WTC11 (cell line): ENCODE results near the gene ST6GALNAC1. TPM values are rescaled to one million over a fixed set of nuclear protein-coding genes. Genes with fewer than 3 reads are reported as not detected.
"Not testable (repeated sequence)": the region's sequence is repeated elsewhere in the genome, so short reads cannot be mapped to it uniquely, and the experiment has no call there.

Source experiments
- ATAC-seq: fragments of 200-7000 bp; cut with Tn5 transposase; 2 replicates; pipeline ENCODE4 v1.10.0; 2021; ENCODE audit warnings: mild to moderate bottlenecking, moderate library complexity
- CTCF ChIA-PET: fragments of 300-600 bp; sonication (Branson Sonifier 250); formaldehyde crosslinking; loops from one replicate; lab custom pipeline; 2021; ENCODE audit warnings: antibody characterized with exemption; lab: Charles Lee
- POLR2A ChIA-PET: fragments of 350-600 bp; sonication (Branson Sonifier 250); formaldehyde crosslinking; loops from one replicate; lab custom pipeline; 2021; ENCODE audit warnings: antibody characterized with exemption; lab: Charles Lee
- DNase-seq: peaks from one replicate; pipeline ENCODE4 v3.0.0; 2021; ENCODE audit warnings: low spot score
- H3K27ac Mint-ChIP-seq: 2 replicates; pipeline ENCODE4 v1.8.0; 2021; ENCODE audit warnings: mixed read lengths
- H3K27me3 Mint-ChIP-seq: 2 replicates; pipeline ENCODE4 v1.8.0; 2021; ENCODE audit warnings: low read depth, mild to moderate bottlenecking, moderate library complexity, mixed read lengths
- H3K36me3 Mint-ChIP-seq: 2 replicates; pipeline ENCODE4 v1.8.0; 2021; ENCODE audit warnings: mixed read lengths
- H3K4me1 Mint-ChIP-seq: 2 replicates; pipeline ENCODE4 v1.8.0; 2022; ENCODE audit warnings: mixed read lengths
- H3K4me3 Mint-ChIP-seq: 2 replicates; pipeline ENCODE4 v1.8.0; 2021; ENCODE audit warnings: mild to moderate bottlenecking, moderate library complexity, mixed read lengths
- H3K9me3 Mint-ChIP-seq: 2 replicates; pipeline ENCODE4 v1.8.0; 2021; ENCODE audit warnings: mixed read lengths
- ELF4 ChIP-seq: sonication (generic); formaldehyde crosslinking; IDR thresholded peaks from 2 replicates; pipeline ENCODE4 v1.8.1; 2022; ENCODE audit warnings: low read depth, mild to moderate bottlenecking, moderate library complexity, missing genetic modification reagents
- ETV6 ChIP-seq: sonication (generic); formaldehyde crosslinking; IDR thresholded peaks from 2 replicates; pipeline ENCODE4 v1.8.1; 2022; ENCODE audit warnings: mild to moderate bottlenecking, missing genetic modification reagents
- RELA ChIP-seq: sonication (generic); formaldehyde crosslinking; IDR thresholded peaks from 2 replicates; pipeline ENCODE4 v1.8.1; 2022; ENCODE audit warnings: missing genetic modification reagents, mild to moderate bottlenecking, borderline replicate concordance
- SOX15 ChIP-seq: fragments of 250-450 bp; sonication (Bioruptor Pico); IDR thresholded peaks from 2 replicates; pipeline ENCODE4 v1.9.0; 2021; ENCODE audit warnings: mild to moderate bottlenecking
- total RNA-seq: library from RNA; stranded (reverse); gene quantifications from 3 replicates; pipeline ENCODE4 v1.2.3, GENCODE V29; 2021
- TF ChIP-seq, protein P1 (sequence below): sonication (generic); formaldehyde crosslinking; conservative IDR thresholded peaks from 2 replicates; pipeline ENCODE4 v1.8.1; 2023; ENCODE audit warnings: mild to moderate bottlenecking, low read depth, missing genetic modification reagents, moderate library complexity
- TF ChIP-seq, protein P2 (sequence below): sonication (generic); formaldehyde crosslinking; IDR thresholded peaks from 2 replicates; pipeline ENCODE4 v1.8.1; 2023; ENCODE audit warnings: mild to moderate bottlenecking, missing genetic modification reagents
- TF ChIP-seq, protein P3 (sequence below): sonication (generic); formaldehyde crosslinking; IDR thresholded peaks from 2 replicates; pipeline ENCODE4 v1.8.0; 2022; ENCODE audit warnings: mild to moderate bottlenecking, missing genetic modification reagents
- TF ChIP-seq, protein P4 (sequence below): sonication (generic); formaldehyde crosslinking; IDR thresholded peaks from 2 replicates; pipeline ENCODE4 v1.8.1; 2022; ENCODE audit warnings: low read depth, missing genetic modification reagents, borderline replicate concordance
- TF ChIP-seq, protein P5 (sequence below): sonication (generic); formaldehyde crosslinking; IDR thresholded peaks from 2 replicates; pipeline ENCODE4 v1.8.0; 2022; ENCODE audit warnings: missing genetic modification reagents
- TF ChIP-seq, protein P6 (sequence below): sonication (generic); formaldehyde crosslinking; IDR thresholded peaks from 2 replicates; pipeline ENCODE4 v1.8.0; 2023; ENCODE audit warnings: missing genetic modification reagents
- TF ChIP-seq, protein P7 (sequence below): sonication (generic); formaldehyde crosslinking; IDR thresholded peaks from 2 replicates; pipeline ENCODE4 v1.8.1; 2022; ENCODE audit warnings: missing genetic modification reagents, borderline replicate concordance
- TF ChIP-seq, protein P8 (sequence below): fragments of 250-450 bp; sonication (Bioruptor Pico); conservative IDR thresholded peaks from 2 replicates; pipeline ENCODE4 v1.9.0; 2021; ENCODE audit warnings: mild to moderate bottlenecking

Gene ST6GALNAC1
- total RNA-seq, 1 experiment from 2014 or later: 0.13 TPM

DNA sequence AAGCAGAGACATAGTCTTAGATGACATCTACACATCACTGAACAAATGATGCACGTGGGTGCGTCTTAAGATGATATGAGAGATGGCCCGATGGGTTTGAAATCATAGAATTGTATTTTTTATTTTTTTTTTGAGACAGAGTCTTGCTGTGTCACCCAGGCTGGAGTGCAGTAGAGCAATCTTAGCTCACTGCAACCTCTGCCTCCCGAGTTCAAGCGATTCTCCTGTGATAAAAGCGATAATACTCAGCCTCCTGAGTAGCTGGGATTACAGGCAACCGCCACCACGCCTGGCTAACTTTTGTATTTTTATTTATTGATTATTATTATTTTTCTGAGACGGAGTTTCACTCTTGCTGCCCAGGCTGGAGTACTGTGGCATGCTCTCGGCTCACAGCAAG is 5.3 kb downstream of the ST6GALNAC1 start (continued):
- TF ChIP-seq, protein P1, sequence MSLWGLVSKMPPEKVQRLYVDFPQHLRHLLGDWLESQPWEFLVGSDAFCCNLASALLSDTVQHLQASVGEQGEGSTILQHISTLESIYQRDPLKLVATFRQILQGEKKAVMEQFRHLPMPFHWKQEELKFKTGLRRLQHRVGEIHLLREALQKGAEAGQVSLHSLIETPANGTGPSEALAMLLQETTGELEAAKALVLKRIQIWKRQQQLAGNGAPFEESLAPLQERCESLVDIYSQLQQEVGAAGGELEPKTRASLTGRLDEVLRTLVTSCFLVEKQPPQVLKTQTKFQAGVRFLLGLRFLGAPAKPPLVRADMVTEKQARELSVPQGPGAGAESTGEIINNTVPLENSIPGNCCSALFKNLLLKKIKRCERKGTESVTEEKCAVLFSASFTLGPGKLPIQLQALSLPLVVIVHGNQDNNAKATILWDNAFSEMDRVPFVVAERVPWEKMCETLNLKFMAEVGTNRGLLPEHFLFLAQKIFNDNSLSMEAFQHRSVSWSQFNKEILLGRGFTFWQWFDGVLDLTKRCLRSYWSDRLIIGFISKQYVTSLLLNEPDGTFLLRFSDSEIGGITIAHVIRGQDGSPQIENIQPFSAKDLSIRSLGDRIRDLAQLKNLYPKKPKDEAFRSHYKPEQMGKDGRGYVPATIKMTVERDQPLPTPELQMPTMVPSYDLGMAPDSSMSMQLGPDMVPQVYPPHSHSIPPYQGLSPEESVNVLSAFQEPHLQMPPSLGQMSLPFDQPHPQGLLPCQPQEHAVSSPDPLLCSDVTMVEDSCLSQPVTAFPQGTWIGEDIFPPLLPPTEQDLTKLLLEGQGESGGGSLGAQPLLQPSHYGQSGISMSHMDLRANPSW: no peak
- TF ChIP-seq, protein P2, sequence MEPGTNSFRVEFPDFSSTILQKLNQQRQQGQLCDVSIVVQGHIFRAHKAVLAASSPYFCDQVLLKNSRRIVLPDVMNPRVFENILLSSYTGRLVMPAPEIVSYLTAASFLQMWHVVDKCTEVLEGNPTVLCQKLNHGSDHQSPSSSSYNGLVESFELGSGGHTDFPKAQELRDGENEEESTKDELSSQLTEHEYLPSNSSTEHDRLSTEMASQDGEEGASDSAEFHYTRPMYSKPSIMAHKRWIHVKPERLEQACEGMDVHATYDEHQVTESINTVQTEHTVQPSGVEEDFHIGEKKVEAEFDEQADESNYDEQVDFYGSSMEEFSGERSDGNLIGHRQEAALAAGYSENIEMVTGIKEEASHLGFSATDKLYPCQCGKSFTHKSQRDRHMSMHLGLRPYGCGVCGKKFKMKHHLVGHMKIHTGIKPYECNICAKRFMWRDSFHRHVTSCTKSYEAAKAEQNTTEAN (CRISPR knock-in tag): no peak
- TF ChIP-seq SOX15 (CRISPR knock-in tag): no peak
- TF ChIP-seq, protein P3, sequence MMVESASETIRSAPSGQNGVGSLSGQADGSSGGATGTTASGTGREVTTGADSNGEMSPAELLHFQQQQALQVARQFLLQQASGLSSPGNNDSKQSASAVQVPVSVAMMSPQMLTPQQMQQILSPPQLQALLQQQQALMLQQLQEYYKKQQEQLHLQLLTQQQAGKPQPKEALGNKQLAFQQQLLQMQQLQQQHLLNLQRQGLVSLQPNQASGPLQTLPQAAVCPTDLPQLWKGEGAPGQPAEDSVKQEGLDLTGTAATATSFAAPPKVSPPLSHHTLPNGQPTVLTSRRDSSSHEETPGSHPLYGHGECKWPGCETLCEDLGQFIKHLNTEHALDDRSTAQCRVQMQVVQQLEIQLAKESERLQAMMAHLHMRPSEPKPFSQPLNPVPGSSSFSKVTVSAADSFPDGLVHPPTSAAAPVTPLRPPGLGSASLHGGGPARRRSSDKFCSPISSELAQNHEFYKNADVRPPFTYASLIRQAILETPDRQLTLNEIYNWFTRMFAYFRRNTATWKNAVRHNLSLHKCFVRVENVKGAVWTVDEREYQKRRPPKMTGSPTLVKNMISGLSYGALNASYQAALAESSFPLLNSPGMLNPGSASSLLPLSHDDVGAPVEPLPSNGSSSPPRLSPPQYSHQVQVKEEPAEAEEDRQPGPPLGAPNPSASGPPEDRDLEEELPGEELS (CRISPR knock-in tag): no peak
- TF ChIP-seq, protein P4, sequence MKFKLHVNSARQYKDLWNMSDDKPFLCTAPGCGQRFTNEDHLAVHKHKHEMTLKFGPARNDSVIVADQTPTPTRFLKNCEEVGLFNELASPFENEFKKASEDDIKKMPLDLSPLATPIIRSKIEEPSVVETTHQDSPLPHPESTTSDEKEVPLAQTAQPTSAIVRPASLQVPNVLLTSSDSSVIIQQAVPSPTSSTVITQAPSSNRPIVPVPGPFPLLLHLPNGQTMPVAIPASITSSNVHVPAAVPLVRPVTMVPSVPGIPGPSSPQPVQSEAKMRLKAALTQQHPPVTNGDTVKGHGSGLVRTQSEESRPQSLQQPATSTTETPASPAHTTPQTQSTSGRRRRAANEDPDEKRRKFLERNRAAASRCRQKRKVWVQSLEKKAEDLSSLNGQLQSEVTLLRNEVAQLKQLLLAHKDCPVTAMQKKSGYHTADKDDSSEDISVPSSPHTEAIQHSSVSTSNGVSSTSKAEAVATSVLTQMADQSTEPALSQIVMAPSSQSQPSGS: no peak

DNA sequence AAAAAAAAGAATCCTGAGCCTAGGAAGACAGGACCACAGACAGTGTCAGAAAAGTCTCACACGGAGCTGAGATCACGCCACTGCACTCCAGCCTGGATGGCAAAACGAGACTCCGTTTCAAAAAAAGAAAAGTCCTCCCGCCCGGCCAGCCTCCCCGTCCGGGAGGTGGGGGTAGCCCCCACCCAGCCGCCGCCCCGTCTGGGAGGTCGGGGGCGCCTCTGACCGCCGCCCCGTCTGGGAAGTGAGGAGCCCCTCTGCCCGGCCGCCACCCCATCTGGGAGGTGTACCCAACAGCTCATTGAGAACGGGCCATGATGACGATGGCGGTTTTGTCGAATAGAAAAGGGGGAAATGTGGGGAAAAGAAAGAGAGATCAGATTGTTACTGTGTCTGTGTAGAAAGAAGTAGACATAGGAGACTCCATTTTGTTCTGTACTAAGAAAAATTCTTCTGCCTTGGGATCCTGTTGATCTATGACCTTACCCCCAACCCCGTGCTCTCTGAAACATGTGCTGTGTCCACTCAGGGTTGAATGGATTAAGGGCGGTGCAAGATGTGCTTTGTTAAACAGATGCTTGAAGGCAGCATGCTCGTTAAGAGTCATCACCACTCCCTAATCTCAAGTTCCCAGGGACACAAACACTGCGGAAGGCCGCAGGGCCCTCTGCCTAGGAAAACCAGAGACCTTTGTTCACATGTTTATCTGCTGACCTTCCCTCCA is 6.9 kb downstream of the ST6GALNAC1 start:
- CTCF ChIA-PET: interaction anchor here (2.4 to 5.2 kb wide), 2 partner anchors 13 to 45 kb away, joined by 11 to 21 read pairs; no protein-coding TSS in a partner anchor
- H3K9me3 Mint-ChIP-seq, POLR2A ChIA-PET, DNase-seq, H3K27me3 Mint-ChIP-seq, ATAC-seq, H3K27ac Mint-ChIP-seq, H3K4me3 Mint-ChIP-seq, H3K36me3 Mint-ChIP-seq: not testable (repeated sequence)
- H3K4me1 Mint-ChIP-seq: peaks cover 24% of the 10 kb centered on the region

DNA sequence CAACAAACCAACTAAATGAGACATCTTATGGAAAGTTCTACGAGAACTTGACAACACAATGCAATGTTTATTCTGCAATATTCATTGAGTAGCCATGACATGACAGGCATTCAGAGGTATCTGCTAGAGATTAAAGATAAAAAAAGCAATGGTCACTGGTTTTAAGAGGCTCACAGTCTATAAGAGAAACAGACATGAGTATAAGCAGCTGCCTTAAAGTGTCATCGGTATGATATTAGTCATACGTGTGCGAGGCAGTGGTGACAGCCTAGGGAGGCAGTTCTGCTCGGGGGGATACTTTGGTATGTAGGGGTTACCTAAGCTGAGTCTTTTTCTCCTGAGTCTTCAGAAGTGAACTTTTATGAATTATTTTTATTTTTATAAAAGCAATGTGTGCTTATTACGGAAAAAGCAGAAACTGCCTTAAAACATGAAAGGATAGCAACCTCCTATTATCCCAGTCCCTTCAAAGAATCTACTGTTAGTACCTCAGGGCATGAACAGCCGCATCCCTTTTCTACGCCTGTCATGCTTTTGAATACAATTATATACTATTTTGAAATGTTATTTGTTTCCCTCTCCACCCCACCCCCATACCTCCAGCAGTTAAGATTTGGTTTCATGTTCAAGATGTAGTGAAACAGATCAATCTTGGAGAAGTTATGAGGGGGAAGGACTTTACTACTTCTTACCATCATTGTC is 7.7 kb downstream of the ST6GALNAC1 start:
- H3K27ac Mint-ChIP-seq: no peak overlapping the region
- H3K36me3 Mint-ChIP-seq: no peaks in the 10 kb centered on the region
- POLR2A ChIA-PET: no interaction called here
- no peak for DNase-seq
- H3K27me3 Mint-ChIP-seq: no peaks in the 10 kb centered on the region
- H3K4me1 Mint-ChIP-seq: peaks cover 19% of the 10 kb centered on the region
- no peak for ATAC-seq
- CTCF ChIA-PET: interaction anchor here (1.5 to 5.2 kb wide), 3 partner anchors 12 to 79 kb away, joined by 4 to 21 read pairs (median 5); no protein-coding TSS in a partner anchor
- no peaks in the 10 kb centered on the region for H3K9me3 Mint-ChIP-seq
- H3K4me3 Mint-ChIP-seq: no peak overlapping the region
- TF ChIP-seq, protein P5, sequence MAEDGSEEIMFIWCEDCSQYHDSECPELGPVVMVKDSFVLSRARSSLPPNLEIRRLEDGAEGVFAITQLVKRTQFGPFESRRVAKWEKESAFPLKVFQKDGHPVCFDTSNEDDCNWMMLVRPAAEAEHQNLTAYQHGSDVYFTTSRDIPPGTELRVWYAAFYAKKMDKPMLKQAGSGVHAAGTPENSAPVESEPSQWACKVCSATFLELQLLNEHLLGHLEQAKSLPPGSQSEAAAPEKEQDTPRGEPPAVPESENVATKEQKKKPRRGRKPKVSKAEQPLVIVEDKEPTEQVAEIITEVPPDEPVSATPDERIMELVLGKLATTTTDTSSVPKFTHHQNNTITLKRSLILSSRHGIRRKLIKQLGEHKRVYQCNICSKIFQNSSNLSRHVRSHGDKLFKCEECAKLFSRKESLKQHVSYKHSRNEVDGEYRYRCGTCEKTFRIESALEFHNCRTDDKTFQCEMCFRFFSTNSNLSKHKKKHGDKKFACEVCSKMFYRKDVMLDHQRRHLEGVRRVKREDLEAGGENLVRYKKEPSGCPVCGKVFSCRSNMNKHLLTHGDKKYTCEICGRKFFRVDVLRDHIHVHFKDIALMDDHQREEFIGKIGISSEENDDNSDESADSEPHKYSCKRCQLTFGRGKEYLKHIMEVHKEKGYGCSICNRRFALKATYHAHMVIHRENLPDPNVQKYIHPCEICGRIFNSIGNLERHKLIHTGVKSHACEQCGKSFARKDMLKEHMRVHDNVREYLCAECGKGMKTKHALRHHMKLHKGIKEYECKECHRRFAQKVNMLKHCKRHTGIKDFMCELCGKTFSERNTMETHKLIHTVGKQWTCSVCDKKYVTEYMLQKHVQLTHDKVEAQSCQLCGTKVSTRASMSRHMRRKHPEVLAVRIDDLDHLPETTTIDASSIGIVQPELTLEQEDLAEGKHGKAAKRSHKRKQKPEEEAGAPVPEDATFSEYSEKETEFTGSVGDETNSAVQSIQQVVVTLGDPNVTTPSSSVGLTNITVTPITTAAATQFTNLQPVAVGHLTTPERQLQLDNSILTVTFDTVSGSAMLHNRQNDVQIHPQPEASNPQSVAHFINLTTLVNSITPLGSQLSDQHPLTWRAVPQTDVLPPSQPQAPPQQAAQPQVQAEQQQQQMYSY (CRISPR knock-in tag): no peak
- TF ChIP-seq RELA: no peak
- TF ChIP-seq, protein P6, sequence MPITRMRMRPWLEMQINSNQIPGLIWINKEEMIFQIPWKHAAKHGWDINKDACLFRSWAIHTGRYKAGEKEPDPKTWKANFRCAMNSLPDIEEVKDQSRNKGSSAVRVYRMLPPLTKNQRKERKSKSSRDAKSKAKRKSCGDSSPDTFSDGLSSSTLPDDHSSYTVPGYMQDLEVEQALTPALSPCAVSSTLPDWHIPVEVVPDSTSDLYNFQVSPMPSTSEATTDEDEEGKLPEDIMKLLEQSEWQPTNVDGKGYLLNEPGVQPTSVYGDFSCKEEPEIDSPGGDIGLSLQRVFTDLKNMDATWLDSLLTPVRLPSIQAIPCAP (CRISPR knock-in tag): no peak
- TF ChIP-seq, protein P7, sequence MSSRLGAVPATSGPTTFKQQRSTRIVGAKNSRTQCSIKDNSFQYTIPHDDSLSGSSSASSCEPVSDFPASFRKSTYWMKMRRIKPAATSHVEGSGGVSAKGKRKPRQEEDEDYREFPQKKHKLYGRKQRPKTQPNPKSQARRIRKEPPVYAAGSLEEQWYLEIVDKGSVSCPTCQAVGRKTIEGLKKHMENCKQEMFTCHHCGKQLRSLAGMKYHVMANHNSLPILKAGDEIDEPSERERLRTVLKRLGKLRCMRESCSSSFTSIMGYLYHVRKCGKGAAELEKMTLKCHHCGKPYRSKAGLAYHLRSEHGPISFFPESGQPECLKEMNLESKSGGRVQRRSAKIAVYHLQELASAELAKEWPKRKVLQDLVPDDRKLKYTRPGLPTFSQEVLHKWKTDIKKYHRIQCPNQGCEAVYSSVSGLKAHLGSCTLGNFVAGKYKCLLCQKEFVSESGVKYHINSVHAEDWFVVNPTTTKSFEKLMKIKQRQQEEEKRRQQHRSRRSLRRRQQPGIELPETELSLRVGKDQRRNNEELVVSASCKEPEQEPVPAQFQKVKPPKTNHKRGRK (CRISPR knock-in tag): no peak
- no peak for TF ChIP-seq ELF4 (CRISPR knock-in tag)
- TF ChIP-seq ETV6 (CRISPR knock-in tag): no peak
- TF ChIP-seq, protein P8, sequence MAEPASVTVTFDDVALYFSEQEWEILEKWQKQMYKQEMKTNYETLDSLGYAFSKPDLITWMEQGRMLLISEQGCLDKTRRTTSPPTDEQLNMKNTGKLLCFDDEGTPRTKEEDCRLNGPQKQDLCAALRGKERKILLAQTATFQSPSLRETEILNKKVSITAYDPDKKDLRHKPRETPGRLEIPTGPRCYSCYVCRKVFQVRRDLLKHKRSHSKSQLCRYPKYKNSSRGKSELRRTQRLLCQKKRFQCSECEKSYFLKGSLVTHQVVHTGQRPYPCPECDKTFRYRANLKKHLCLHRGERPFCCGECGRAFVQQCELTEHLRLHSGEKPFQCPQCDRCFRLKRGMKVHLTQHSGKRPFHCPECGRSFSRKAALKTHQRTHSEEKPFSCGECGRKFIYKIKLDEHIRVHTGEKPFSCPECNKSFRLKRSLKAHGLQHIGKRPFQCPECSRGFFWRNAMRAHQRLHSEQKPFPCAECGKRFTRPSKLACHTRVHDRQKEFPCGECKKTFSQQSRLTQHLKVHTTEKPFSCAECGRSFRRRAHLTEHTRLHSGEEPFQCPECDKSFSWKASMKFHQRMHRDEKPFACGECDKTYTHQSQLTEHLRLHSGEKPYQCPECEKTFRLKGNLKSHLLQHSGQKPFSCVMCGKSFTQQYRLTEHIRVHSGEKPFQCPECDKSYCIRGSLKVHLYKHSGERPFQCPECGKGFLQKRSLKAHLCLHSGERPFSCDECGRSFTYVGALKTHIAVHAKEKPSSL (CRISPR knock-in tag): no peak
